ENCODE data around the gene GLYR1.

- TF ChIP-seq CTCF (IDR thresholded peaks at IDR 0.05; ENCODE audit: low read length) (no peak), EZH2 (optimal IDR thresholded peaks at IDR 0.05; ENCODE audit: low read depth, low read length) (no peak)
These were observed 38.1 kb upstream of the GLYR1 start for GRCh38 chr16:4884972-4885874.

Measured in MM.1S (cell line).